IPS DF 19.7 (cell line): ENCODE measurements around the gene CELF5.

Source experiments
- DNase-seq: peaks from one replicate; pipeline ENCODE4 v3.0.0-alpha.2; 2013; ENCODE audit warnings: low read depth, low spot score

The CELF5 gene

DNA sequence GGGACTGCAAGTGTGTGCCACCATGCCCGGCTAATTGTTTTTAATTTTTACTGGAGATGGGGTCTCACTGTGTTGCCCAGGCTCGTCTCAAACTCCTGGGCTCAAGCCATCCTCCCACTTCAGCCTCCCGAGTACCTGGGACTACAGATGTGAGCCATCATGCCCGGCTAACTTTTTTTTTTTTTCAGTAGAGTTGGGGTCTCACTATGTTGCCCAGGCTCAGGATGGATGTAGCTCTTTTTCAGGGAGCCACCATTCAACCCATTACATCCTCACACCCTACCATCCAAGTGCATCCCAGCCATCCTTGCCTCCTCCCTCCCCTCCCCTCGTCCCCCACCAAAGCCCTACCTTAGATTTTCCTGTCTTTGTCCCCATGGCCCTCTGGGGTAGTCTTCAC is 14.9 kb downstream of the CELF5 start:
- DNase-seq = no peak

DNA sequence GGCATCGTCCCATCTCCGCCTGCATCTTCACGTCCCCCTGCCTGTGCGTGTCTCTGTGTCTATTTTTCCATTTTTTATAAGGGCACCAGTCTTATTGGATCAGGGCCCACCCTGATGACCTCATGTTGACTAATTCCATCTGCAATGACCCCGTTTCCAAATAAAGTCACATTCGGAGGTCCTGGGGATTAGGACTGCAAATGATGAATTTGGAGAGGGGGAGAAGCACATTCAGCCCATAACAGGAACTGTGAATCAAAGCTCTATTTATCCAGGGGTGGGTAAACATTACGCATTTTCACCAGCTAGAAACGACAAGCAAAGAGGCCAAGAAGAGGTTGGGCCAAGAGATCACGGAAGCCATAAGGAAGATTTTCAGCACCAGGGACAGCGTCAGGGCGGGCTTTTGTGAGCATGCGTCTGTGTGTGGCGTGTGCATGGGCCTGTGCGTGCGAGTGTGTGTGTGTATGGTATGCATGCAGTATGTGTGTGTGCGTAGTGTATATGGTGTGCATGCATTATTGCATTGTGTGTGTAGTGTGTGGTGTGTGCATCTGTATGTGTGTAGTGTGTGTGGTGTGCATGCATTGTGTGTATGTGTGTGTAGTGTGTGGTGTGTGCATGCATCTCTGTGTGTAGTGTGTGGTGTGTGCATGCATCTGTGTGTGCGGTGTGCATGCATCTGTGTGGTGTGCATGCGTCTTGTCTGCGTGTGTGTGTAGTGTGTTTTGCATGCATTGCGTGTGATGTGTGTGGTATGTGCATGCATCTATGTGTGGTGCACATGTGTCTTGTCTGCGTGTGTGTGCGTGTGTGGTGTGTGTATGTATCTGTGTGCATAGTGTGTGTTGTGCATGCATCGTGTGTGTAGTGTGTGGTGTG is 19.6 kb downstream of the CELF5 start:
- DNase-seq = no peak

DNA sequence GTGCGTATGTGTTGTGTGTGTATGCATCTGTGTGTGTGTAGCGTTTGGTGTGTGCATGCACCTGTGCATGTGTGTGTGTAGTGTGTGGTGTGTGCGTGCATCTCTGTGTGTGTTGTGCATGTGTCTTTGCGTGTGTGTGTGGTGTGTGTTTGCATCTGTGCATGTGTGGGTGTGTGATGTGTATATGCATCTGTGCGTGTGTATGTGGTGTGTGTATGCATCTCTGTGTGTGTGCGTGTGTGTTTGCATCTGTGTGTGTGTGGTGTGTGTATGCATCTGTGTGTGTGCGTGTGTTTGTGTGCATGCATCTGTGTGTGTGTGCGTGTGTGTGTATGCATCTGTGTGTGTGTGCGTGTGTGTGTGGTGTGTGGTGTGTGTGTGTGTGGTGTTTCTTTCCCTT is 20.6 kb downstream of the CELF5 start:
- no peak for DNase-seq

DNA sequence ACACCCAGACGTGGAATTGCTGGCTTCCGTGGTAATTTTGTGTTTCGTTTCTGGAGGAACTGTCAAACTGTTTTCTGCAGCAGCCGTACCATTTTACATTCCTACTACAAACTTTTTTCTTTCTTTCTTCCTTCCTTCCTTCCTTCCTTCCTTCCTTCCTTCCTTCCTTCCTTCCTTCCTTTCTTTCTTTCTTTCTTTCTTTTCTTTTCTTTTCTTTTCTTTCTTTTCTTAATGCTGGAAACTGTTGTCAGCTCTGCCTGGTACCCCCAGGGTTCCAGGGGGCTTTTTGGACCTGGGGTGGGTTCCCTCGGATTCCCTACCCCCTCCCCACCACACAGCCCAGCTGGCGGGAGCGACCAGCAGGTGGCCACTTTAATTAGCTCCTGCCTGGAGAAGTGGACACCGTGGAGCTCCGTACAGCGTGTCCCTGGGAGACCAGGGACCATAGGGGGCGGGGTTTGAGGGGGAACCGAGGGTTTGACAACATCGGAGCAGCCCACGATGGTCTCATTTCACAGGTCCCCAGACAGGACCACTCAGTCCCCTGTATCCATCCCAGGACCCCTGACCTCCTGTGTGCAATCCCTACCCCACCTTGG is 24.4 kb downstream of the CELF5 start:
- DNase-seq = no peak

DNA sequence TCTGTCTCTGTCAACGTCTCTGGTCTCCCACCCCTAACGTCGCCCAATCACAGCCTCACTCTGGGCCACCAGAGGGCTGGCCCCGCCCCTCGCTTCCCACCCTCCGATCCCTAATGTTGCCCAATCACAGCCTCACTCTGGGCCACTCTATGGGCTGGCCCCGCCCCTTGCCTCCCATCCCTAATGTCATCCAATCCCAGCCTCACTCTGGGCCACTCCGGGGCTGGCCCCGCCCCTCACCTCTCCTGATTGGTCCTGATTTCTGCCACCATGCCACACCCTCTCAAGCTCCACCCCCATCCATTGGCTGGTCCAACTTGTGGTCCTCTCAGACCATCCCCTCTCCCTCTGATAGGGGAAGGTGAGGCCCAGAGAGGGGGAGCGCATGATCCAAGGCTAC is 24.9 kb downstream of the CELF5 start:
- no peak for DNase-seq

DNA sequence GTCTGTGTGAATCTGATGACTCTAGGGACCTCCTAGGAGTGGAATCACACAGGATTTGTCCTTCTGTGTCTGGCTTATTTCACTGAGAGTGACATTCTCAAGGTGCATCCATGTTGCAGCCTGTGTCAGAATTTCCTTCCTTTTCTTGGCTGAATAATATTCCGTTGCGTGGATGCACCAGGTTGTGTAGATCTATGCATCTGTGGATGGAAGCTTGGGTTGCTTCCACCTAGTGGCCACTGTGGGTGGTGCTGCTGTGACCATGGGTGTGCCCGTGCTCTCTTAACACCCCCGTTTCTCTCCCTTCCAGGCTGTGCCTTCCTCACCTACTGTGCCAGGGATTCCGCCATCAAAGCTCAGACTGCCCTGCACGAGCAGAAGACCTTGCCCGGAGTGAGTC is 26.2 kb downstream of the CELF5 start:
- DNase-seq = no peak

DNA sequence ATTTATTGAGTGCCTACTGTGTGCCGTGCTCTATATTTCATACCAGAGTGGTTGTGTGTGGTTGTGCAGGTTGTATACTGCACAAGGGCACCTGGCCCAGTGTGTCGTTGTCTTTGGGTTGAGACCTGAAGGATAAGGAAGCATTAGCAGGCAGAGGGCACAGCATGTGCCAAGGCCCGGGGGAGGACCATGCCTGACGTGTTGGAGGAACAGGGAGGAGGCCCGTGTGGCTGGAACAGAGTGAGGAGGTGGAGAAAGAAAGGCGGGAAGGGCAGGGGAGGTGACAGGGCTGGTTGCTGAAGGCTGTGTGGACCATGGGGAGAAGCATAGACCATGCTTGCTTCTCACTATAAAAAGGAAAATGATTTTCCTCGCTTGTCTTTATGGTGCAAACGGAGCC is 26.8 kb downstream of the CELF5 start:
- DNase-seq = no peak

DNA sequence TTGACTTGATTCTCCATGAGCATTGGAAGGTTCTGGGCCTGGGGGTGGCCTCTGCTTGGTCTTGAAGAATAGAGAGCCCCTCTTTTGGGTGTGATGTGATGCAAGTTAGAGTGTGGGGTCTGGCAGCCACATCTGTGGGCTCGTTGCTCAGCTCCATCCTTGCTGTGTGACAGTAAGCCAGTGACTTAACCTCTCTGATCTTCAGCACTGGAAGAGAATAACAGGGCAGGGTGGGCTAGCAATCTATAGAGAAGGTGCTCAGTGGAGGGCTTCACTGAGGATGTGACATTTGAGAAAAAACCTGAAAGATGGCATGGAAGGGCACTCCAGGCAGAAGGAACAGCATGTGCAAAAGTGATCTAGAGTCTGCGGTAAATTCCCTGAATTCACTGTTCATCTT is 28.2 kb downstream of the CELF5 start:
- DNase-seq = no peak

DNA sequence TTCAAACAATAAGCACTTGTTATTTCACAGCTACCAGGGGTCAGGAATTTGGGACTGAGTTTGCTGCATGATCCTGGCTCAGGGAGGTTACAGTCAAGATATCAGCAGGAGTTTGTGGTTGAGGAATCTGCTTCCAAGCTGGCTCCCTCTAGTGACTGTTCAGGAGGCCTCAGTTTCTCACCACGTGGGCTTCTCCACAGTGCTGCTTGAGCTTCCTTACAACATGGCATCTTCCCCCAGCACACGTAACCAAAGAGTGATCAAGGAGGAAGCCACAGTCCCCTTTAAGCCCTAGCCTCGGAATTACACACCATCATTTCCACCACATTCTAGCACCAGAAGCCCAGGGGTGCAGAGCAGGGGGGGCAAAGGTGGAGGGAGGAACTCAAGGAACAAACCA is 28.8 kb downstream of the CELF5 start:
- DNase-seq = no peak

DNA sequence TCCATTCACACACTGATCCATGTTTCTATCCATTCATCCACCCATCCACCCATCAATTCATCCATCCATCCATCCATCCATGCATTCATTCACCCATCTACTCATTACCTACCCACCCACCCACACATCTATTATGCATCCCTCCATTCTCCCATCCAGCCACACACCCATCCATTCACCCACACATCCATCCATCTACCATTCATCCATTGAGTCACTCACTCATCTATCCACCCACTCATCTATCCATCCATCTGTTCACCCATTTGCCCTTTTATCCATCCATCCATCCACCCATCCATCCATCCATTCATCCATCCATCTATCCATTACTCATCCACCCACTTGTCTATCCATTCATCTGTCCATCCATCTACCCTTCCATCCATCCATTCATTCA is 30.1 kb downstream of the CELF5 start:
- DNase-seq = no peak

DNA sequence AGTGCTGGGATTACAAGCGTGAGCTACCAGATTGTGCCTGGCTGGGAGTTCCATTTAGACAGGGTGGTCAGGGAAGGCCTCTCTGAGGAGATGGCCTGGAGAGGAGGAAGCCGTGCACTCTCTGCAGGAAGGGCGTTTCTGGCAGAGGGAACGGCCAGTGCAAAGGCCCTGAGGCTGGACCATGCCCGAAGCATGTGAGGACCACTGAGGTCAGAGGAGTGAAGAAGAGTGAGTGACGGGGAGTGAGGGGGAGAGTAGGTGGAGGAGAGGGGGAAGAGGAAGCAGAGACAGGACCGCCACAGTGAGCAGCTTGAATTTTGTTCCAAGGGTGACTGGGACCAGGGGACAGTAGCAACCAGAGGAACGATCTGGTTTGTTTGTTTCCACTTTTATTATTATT is 32.6 kb downstream of the CELF5 start:
- no peak for DNase-seq

DNA sequence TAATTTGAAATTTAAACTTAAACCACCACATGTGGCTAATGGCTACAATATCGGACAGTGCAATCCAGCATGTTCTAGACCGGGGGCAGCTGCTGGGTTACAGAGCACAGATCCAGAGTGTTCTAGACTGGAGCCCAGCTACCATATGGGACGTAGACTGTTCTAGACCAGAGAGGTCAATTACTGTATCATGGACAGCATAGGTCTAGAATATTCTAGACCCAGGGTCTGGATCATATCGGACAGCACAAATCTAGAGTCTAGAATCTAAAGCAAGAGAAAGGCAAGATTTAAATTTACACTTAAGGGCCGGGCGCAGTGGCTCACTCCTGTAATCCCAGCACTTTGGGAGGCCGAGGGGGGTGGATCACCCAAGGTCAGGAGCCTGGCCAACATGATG is 37.9 kb downstream of the CELF5 start:
- no peak for DNase-seq

DNA sequence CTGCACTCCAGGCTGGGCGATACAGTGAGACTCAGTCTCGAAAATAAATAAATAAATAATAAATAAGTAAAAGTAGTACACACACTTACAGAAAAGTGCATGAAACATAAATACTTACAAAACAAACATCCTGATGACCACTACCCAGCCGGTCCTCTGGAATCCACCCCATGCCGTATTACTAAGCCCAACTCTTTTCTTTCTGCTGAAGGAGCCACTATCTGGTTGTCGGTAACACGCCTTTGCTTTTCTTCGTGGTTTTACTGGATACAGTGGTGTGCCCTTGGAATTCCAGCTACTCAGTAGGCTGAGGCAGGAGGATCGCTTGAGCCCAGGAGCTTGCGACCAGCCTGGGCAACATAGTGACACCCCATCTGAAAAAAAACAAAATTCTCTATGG is 39.4 kb downstream of the CELF5 start:
- DNase-seq = no peak

DNA sequence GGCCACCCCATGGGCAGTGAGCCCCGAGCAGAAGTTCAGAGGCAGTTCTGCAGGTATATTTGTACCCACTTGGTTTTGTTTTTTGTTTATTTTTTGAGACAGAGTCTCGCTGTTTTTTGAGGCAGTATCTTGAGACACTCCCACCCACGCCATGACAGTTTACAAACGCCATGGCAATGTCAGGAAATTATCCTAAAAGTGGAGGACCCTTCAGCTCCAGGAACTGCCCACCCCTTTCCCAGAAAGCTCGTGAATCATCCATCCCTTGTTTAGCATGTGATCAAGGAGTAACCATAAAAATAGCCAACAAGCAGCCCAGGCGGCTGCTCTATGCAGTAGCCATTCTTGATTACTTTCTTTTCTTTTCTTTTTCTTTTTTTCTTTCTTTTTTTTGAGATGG is 41.0 kb downstream of the CELF5 start:
- no peak for DNase-seq

DNA sequence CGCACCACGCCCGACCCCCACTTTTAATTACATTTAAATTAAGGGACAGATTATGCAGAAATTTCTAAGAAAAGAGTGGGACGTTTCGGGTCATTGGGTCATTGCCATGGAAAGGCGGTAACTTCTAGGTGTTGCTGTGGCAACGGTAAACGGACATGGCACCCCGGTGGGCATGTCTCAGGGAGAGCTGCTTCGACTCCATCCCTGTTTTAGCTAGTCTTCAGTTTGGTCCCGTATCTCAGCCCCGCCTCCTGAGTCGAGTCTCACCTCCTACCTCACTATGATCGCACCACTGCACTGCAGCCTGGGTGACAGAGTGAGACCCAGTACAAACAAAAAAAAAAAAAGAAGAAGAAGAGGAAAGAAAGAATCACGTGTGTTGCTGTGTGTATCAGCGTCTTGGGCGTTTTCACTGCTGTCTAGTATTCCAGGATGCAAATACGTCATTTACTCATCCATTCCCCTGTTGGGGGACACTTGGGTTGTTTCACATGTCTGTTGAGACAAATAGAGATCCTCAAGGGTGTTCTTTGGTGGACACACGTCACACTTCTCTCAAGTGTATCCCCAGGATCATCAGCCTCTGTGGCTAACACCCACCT is 41.7 kb downstream of the CELF5 start:
- no peak for DNase-seq

DNA sequence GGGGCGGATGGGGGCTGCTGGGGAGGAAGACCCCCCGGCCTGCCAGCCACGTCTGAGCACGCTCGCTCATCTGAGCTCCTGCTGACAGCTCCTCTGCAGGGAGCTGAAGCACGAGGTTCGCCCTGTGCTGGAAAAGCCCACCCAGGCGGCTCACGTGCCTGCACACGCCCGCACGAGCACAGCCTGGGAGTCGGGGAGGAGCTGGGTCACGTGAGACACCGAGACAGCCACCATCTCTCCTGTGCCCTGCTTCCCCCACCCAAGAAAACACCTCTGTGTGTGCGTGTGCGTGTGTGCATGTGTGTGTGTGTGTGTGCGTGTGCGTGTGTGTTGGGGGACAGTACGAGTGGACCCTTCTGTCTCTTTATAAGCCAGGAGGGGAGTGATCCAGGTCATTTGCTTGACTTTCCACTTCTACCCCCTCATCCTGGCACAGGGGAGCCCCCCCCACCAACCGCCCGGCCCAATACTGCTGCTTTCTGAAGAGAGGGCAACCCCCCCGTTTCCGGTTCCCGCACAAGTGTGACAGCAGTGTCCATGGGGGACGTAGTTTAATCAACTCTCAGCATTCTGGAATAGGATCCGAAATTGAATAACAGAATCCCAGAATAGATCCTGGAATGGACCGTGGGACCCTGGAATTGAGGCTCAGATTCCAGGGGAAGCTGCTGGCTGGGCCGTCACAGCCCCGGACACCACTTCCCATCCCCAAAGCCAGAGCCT is 42.5 kb downstream of the CELF5 start:
- no peak for DNase-seq

DNA sequence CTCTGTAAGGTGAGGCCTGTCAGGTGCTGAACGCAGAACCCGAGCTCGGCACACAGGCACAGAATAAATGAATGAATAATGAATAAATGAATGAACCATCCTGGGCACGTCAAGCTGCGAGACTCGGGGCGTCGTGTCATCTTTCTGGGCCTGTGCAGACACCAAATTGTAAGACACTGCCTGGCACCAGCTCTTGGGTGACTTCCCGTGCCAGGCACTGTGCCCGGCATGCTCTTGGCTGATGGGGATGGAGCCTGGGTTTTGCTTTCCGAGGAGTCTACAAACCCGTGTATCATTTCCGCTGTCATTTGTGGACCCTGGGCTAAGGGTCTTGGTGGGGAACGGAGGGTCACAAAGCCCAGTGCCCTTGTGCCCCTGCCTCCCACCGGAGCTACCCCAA is 43.9 kb downstream of the CELF5 start:
- DNase-seq = no peak

DNA sequence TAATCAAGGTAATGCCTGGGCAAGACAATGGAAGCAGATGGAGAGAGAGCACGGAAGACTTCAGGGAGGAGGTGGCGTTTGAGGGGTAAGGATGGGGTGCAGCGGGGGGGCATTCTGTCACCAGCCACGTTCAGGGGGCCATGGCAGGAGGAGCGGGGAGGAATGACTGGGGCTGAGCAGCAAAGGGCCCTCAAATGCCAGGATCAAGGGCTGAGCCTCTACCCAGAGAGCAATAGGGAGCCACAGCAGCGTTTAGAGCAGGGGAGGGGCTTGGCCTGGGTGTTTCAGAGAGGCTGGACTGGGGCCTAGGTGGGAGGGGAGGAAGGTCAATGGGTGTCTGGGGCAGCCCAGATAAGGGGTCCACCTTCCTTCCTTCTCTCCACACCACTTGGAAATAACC is 44.3 kb downstream of the CELF5 start:
- no peak for DNase-seq

DNA sequence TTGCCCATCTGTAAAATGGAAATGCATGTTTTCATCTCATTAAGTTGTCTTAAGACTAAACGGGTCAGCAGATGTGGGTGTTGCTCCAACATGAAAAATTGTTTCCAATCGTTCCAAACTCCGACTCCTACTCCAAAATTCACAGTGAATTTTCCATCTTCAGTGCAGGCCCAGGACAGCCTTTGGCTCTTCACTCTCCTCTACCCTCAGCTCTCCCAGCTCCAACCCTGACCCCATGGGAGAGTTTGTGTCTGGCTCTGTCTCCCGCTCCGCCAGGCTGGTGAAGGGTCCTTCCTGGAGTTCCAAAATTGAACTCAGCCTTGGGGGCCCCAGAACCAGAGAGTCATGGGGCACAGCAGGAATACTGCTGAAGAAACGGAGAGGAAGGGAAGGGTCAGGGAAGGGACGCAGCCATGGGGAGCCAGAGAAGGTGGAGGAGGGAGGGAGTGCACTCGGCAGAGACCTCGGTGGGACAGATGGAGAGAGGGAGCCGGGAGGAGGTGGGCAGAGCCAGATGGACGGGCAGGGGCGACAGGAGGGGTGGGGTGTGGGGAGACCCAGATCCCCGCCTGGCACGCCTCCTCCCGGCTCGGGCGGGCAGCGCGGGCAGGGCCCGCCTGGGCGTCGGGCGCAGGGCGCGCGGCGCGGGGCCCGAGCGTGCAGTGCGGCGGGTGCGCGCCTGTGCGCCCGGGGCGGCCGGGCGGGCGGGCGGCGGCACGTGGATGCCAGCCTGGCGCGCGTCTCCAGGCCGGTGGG is 45.6 kb downstream of the CELF5 start:
- DNase-seq = no peak

DNA sequence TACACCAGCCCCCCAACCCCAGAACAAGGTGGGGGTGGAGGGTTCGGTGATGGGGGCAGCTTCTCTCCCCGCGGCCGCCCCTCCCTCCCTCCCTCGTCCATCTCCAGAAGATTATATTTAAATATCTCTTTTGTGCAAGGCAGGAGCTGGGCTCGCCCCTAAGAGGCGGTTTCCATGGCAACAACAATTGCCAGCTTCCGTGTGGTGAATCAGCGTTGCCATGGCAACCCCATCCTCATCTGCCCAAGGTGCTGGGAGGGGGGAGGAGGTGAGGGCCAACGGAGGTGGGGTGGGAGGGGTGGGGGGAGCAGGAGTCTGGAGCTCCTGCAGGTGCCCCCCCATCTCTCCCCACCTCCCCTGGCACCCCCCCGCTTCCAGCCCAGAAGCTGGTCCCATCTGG is 46.4 kb downstream of the CELF5 start:
- no peak for DNase-seq

DNA sequence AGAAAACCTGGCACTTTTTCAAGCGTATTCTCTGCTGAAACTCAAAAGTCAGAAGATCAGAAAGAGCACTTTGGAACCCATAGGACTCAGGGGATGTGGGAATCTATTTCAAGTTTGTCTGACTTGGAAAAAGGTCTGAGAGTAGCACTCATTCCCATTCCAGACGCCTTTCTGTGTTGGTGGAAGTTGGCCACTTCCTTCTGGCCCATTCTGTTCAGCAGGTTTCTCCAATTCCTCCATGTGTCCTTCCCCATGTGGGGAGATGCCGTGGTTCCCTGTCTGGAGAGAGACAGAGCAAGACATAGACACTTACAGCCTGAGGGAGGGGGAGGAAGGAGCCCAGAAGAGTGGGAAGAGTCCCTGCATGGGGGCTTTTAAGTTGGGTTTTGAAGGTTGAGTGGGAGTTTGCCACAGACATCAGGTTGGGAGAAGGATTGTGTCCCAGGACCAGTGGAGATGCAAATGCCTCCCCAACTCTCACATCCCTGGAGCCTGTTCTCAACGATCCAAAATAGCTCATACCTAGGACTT is 48.0 kb downstream of the CELF5 start:
- DNase-seq = no peak
